ENCODE data around the gene PRAMEF26.
"Not testable (repeated sequence)": the region's sequence is repeated elsewhere in the genome, so short reads cannot be mapped to it uniquely, and the experiment has no call there.

The PRAMEF26 gene

GRCh38 chr1:13155909-13156308 is at the start of gene PRAMEF26:
Gene PRAMEF26 (minus strand): TSS chr1:13156009. CDS start chr1:13153095, 2,914 bp downstream.
- DNase-seq (ENCODE audit: low spot score) = not testable (repeated sequence)

GRCh38 chr1:13201309-13201708 is 45.5 kb upstream of the PRAMEF26 start, which contains the start of gene PRAMEF13:
Gene PRAMEF13 (minus strand): TSS chr1:13201409. CDS start chr1:13199589, 1,820 bp downstream.
- not testable (repeated sequence) for DNase-seq (ENCODE audit: low spot score)

- DNase-seq (ENCODE audit: low spot score) = not testable (repeated sequence)
These were observed 15.7 kb upstream of the PRAMEF26 start, which contains the start of gene PRAMEF9 for GRCh38 chr1:13171548-13171947. Gene PRAMEF9 (plus strand): TSS chr1:13171848. CDS start chr1:13175281, 3,433 bp downstream.

DNA sequence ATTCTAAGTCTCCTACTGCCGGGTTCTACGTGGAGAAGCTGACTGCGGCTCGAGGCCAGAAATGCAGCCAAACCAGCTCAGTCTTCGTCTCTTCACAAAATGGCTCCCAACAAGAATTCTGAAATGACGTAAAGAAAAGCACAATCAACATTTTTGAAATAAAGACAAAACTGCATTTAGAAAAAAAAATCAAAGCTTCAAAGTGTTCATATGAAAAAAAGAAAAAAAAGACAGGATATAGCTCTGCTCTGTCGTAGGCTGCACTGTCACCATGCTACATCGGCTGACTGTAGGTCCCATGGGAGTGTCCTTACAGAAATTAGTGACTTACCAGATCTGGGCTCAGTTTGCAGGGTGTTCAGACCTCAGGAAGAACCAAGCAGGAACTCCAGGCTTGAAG is 9.7 kb upstream of the PRAMEF26 start, which contains the start of gene HNRNPCL4:
TSS of gene HNRNPCL4 (minus strand) at position 101 of the 400 bp plus-strand sequence. CDS start 164 bp downstream, outside the sequence.
- DNase-seq (ENCODE audit: low spot score) = not testable (repeated sequence)

DNA sequence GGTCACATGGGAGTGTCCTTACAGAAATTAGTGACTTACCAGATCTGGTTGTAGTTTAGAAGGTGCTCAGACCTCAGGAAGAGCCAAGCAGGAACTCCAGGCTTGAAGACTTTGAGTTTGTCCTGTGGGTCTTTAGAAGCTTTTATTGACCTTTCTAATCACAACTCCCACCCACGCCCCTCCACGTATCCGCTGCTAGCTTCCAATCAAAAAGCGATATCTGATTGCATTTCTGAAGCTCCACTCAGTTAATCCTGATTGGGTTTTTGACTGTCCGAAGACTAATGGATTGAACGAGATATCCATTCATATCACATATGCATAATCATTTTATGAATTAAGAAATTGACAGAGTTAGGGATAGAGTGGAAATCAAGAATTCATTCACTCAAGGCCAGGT is 39.1 kb downstream of the PRAMEF26 start, which contains the start of gene HNRNPCL2:
TSS of gene HNRNPCL2 (minus strand) at position 101 of the 400 bp plus-strand sequence. CDS start 454 bp downstream, outside the sequence.
- DNase-seq (ENCODE audit: low spot score) = not testable (repeated sequence)

Measured in left forelimb (tissue), 1 donor.